NCI-H2171 (cell line): ENCODE data around the gene KLF13.
A peak's percentile ranks its signal among the peaks of the same experiment; 100 is the strongest.

Experiments used
- DNase-seq: peaks from one replicate; lab custom pipeline; 2025; lab: John Stamatoyannopoulos, UW

The KLF13 gene

GRCh38 chr15:31332020-31332680 lies 5.5 kb downstream of the KLF13 start:
- DNase-seq: no peak

GRCh38 chr15:31332681-31333071 lies 6.0 kb downstream of the KLF13 start:
- DNase-seq: no peak

- DNase-seq: no peak
These were observed 6.5 kb downstream of the KLF13 start for GRCh38 chr15:31333119-31333518.

DNA sequence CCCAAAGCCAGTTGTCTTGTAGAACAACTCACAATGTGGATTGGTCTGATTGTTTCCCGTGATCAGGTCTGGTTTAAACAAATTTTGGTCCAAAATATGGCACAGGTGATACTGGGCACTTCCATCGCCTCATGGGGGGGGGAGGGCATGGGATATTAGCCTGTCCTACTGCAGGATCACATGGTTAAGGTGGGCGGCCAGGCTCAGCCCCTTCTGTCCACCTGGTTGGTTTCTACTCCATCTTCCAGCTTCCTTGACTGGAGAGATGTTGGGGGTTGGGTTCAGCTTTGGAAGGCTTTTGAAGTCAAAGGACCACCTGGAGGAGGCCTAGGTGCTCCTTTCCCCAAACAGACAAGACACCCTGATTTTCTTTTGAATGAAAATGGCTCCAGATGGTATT lies 7.2 kb downstream of the KLF13 start:
- no peak for DNase-seq

- DNase-seq: no peak
These were observed 9.5 kb downstream of the KLF13 start for GRCh38 chr15:31335989-31336592.

DNA sequence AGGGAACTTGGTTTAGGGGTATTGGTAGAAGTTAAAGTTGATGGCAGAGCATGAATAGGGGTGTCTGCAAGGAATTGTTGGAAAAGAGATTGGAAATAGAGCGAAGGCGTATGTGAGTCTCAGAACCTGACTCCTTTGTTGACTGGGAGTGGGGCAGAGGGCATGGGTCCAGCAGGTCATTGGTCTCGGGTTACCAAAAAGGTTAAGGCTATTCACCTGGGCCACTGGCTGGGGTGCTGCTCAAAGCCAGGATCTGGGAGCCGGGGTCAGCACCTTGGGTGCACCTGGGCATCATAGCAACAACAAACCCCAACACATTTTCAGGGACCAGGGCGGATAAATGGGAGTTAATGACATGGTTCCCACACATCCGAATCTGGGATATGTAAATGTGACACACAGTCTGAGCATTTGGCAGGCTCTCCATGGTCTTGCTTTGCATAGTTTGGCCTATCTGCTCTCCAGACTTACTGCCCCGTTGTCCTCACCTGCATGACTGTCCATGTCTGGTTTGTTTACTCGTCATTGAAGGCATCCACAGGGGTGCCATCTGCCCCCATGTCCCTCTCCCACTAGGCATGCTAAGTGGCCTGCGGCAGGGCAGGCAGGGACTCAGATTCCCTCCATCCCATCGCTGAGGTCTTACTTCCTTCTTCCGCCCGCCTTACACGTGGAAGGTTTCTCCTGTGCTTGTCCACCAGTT lies 10.1 kb downstream of the KLF13 start:
- DNase-seq: no peak

GRCh38 chr15:31337352-31338031 lies 10.9 kb downstream of the KLF13 start:
- no peak for DNase-seq

GRCh38 chr15:31338318-31338878 lies 11.8 kb downstream of the KLF13 start:
- DNase-seq: no peak

GRCh38 chr15:31338879-31339557 lies 12.4 kb downstream of the KLF13 start:
- DNase-seq: peak; percentile 82

DNA sequence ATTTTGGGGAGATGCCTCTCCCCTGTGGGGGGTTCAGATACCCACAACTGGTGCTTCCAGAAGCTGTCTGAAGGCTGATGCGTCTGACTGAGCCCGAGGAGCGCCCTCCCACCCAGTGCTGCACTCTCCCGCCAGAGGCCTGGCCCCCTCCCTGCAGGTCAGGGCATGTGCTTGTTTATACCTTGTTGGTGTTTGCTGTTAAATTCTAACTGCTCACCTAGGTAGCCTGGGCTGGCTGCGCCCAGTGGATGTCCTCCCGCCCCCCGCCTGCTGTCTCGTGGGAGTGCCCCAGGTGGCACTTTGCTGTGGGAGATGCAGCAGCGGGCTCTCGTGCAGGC lies 12.9 kb downstream of the KLF13 start:
- DNase-seq: no peak

DNA sequence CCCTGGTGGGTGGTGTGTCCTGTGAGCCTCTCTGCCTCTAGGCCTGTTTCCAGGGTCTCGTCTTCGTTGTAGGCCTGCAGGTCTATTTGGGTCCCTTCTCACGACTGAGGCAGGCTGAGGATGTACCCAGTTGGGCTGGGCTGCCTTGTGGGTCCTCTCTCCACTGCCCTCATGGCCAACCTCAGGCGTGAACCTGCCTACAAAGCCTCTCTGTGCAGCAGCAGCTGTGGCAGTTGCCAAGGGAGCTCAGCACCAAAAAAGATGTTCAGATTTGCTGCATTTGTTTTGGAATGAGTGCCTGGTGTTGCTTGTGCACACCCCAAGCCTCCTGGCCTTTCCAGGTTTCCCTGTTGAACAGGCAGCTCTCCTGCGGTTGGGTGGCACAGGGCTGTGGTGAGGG lies 13.4 kb downstream of the KLF13 start:
- no peak for DNase-seq

GRCh38 chr15:31340592-31340991 lies 14.0 kb downstream of the KLF13 start:
- no peak for DNase-seq

DNA sequence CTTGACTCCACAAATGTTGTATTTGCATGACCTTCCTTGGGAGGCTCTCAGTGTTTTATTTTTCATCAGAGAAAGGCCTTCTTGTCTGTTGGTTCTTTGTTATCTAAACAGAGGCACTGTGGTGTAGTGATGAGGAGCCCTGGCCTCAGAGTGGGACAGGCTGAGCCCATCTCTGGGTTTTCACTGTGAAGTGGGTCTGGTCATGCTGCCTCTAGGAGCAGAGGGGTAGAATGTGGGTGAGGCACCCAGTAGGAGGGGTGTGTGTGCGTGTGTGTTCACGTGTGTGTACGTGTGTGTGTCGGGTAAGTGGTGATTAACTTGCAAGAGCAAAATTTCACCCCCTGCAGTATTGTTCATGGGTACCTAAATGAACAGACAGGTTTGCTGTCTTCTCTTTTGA lies 14.4 kb downstream of the KLF13 start:
- DNase-seq: no peak

GRCh38 chr15:31341496-31342195 lies 15.0 kb downstream of the KLF13 start:
- DNase-seq: no peak

DNA sequence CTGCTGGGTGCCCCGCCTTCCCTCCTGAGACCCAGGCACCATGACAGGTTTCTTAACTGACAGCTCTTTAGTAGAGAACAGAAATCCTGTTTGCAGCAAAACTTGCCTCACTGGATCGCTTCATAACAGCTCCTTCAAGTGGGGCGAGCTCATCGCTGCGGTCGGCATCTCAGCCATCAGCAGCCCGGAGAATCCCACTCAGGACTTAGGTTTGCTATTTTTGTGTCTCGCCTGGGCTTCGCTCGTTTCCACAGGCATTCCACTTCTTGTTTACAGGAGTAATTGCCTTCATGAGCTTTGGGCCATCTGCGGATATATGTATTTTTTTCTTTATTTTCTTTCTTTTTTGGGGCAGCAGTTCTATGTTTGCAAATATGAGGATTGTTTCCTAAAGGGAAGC lies 15.7 kb downstream of the KLF13 start:
- no peak for DNase-seq

DNA sequence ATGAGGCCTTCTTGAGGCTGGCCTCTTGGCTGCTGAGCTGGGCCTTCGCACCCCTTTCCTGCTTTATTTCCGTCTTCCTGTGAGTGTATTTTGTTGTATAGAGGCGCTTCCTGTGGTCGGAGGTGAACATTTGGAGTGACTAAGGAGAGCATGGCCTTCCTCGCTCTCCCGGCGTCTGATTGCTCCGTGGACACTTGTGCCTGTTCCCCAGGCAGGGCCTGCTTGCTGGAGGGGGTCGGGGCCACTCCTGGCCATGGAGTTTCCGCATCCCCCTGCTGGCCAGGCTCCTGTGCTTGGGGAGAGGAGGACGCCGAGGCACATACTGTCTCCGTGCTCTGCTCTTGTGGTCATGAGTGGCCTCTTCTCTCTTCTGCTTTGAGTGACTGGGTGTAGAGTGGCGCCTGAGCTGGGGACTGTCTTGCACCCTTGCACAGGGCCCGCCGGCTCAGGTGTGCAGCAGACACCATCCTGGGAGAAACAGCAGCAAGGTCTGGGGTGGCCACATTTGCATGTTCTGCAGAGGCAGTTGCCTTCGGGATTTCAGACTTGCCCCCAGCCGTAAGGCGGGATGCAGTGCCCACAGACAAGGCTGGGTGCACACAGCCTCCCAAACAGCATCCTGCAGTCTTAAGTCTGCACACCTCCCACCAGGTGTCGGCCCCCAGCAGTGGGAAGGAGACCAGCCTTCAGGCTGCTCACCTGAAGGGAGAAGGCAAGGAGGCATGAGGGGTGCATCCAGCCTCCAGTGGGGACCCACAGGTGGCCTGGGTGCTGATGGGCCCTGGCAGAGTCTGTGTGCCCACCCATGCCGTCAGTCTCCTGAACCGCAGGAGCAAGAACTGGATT lies 16.4 kb downstream of the KLF13 start:
- no peak for DNase-seq

DNA sequence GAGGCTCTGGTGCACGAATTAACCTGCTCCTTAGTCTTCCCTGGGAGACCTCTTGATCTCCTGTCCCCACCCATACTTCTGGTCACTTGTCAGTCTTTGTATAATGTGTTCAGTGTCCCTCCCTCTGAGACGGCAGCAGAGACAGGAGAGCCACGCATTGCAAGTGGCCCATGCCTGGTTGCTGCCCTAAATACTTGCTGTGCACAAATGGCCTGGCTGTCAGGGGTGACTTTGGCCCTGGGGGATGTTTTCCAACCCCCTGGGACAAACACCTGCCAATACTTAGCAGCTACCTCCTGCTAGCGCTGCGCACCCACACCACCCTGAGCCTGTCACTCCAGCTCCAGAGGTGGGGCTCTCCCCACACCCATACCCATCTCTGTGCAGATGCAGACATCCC lies 17.2 kb downstream of the KLF13 start:
- DNase-seq: no peak

- DNase-seq: no peak
These were observed 17.6 kb downstream of the KLF13 start for GRCh38 chr15:31344266-31344665.

DNA sequence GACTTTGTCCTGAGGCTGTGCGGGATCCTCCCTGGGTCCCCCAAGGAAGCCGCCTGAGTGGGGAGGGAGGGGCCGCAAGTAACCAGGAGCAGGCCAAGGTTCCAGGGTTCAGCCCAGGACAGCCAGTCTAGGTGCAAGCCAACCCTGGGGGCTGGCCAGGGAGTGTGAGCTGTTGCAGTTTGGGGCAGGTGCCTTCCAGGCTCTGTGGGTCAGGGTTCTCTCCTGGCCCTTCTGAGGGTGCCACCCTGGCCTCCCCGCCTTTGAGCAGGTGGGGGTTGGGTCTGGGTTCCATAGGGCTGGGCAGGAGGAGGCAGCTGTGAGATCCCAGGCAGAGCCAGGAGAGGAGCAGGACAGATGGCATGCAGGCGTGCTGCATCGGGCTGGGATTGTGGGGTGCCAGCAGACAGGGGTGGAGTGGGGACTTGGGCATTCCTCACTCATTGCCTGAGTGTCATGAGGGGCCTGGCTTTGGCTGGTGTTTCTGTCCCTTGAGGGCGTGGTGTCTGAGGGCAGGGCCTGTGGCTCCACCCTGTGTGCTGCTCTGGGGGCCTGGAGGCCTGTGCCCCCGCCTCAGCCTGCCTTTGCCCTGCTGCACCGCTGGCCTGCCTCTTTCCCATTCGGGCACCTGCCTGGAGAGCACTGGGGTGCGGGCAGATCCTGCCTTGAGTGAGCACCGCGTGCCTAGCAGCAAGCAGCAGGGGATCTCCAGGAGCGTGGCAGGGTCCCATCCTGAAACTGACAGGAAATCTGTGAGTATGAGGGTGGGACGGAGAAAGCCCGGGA lies 18.4 kb downstream of the KLF13 start:
- DNase-seq: peak; percentile 68
